ENCODE measurements around the gene RMND5A.

Gene RMND5A

DNA sequence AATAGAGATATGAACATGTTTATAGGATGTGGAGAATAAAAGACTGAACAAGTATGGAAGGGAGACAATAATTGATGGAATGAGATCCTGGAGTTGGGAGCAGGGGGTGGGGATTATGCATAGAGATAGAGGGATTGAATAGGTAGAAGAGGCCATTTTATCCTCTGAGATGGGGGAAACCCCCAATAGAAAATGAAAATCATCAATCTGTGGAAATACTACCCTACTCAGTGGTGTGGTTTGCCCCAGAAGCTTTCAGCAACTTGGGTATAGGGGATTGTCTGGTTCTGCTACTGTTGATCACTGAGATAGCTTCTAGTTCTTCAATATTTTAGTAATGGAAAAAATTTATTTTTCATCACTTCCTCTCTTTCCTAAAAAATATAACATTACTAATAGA is 41.1 kb upstream of the RMND5A start:
- Histone ChIP-seq H2BK5ac (ENCODE audit: low read depth, low read length, poor library complexity) (no peak overlapping the region), H4K8ac (ENCODE audit: low read depth, low read length) (no peak overlapping the region), H3K23ac (ENCODE audit: low read length) (no peak overlapping the region)

GRCh38 chr2:86685351-86685750 is 34.7 kb upstream of the RMND5A start:
- no peak overlapping the region for H3K9ac ChIP-seq (ENCODE audit: low read length)
- no peaks in the 10 kb centered on the region for H3K9me3 ChIP-seq (ENCODE audit: insufficient read depth, low read depth, low read length)
- no peak overlapping the region for H2AFZ ChIP-seq (ENCODE audit: insufficient read depth, low read length, poor library complexity)
- no peak overlapping the region for H4K8ac ChIP-seq (ENCODE audit: low read depth, low read length)
- H4K12ac ChIP-seq (ENCODE audit: low read depth, low read length), result no peak overlapping the region
- H3K79me1 ChIP-seq (ENCODE audit: low read length), result no peaks in the 10 kb centered on the region
- H3K18ac ChIP-seq (ENCODE audit: low read length), result no peak overlapping the region
- H2BK12ac ChIP-seq (ENCODE audit: low read length), result no peak overlapping the region
- H3K4me3 ChIP-seq (ENCODE audit: low read depth, low read length), result no peak overlapping the region
- H3K4me2 ChIP-seq (ENCODE audit: low read length), result no peak overlapping the region
- no peaks in the 10 kb centered on the region for H3K4me1 ChIP-seq (ENCODE audit: control insufficient read depth in 1 of 2, insufficient read depth in 2 of 2, low read length in 2 of 2)
- no peak overlapping the region for H2BK120ac ChIP-seq (ENCODE audit: insufficient read depth, low read length, poor library complexity)
- H4K91ac ChIP-seq (ENCODE audit: low read depth, low read length), result no peak overlapping the region
- H3K36me3 ChIP-seq (ENCODE audit: control insufficient read depth in 1 of 2, insufficient read depth in 2 of 2, low read length in 2 of 2), result no peaks in the 10 kb centered on the region
- no peaks in the 10 kb centered on the region for H3K27me3 ChIP-seq (ENCODE audit: insufficient read depth, low read length)
- no CpG with 5 or more reads among the region's 1 CpG for WGBS (ENCODE audit: extremely low coverage, insufficient coverage, insufficient read length)
- H3K27ac ChIP-seq (ENCODE audit: low read depth, low read length), result no peak overlapping the region
- DNase-seq, result no peak
- no peak overlapping the region for H2AK5ac ChIP-seq (ENCODE audit: low read length)
- no peak overlapping the region for H3K23ac ChIP-seq (ENCODE audit: low read length)
- no peak overlapping the region for H3K4ac ChIP-seq (ENCODE audit: low read depth, low read length)
- no peak overlapping the region for H3K14ac ChIP-seq (ENCODE audit: low read length)
- H2BK5ac ChIP-seq (ENCODE audit: low read depth, low read length, poor library complexity), result no peak overlapping the region
- no peaks in the 10 kb centered on the region for H3K79me2 ChIP-seq (ENCODE audit: control insufficient read depth, insufficient read depth, low read length, poor library complexity)

More for the DNA sequence above, 41.1 kb upstream of the RMND5A start:
- no peaks in the 10 kb centered on the region for H3K9me3 ChIP-seq (ENCODE audit: insufficient read depth, low read depth, low read length)
- no peaks in the 10 kb centered on the region for H3K4me1 ChIP-seq (ENCODE audit: control insufficient read depth in 1 of 2, insufficient read depth in 2 of 2, low read length in 2 of 2)
- no peaks in the 10 kb centered on the region for H3K36me3 ChIP-seq (ENCODE audit: control insufficient read depth in 1 of 2, insufficient read depth in 2 of 2, low read length in 2 of 2)
- no peak overlapping the region for H2AK5ac ChIP-seq (ENCODE audit: low read length)
- H2BK12ac ChIP-seq (ENCODE audit: low read length), result no peak overlapping the region
- no peak overlapping the region for H3K14ac ChIP-seq (ENCODE audit: low read length)
- no peaks in the 10 kb centered on the region for H3K79me1 ChIP-seq (ENCODE audit: low read length)
- H3K9ac ChIP-seq (ENCODE audit: low read length), result no peak overlapping the region
- no peaks in the 10 kb centered on the region for H3K79me2 ChIP-seq (ENCODE audit: control insufficient read depth, insufficient read depth, low read length, poor library complexity)
- no peak overlapping the region for H3K4me3 ChIP-seq (ENCODE audit: low read depth, low read length)
- H2AFZ ChIP-seq (ENCODE audit: insufficient read depth, low read length, poor library complexity), result no peak overlapping the region
- no peak overlapping the region for H3K18ac ChIP-seq (ENCODE audit: low read length)
- no peak overlapping the region for H3K27ac ChIP-seq (ENCODE audit: low read depth, low read length)
- H3K27me3 ChIP-seq (ENCODE audit: insufficient read depth, low read length), result no peaks in the 10 kb centered on the region
- no peak for DNase-seq
- no peak overlapping the region for H3K4ac ChIP-seq (ENCODE audit: low read depth, low read length)
- no peak overlapping the region for H2BK120ac ChIP-seq (ENCODE audit: insufficient read depth, low read length, poor library complexity)
- H4K12ac ChIP-seq (ENCODE audit: low read depth, low read length), result no peak overlapping the region
- no peak overlapping the region for H4K91ac ChIP-seq (ENCODE audit: low read depth, low read length)
- H3K4me2 ChIP-seq (ENCODE audit: low read length), result no peak overlapping the region

DNA sequence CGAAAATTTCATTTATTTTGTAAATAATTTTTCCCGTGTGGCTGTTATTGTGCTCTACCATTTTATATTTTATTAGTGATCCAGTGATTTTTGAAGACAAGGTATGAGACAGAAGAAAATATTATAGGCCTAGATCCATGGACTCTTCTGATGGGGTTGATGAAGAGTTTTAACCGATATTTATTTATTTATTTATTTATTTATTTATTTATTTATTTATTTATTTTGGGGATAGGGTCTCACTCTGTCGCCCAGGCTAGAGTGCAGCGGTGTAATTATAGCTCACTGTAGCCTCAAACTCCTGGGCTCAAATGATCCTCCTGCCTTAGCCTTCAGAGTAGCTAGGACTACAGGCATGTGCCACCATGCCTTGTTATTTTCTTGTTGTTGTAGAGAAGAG is 33.6 kb upstream of the RMND5A start:
- no peak overlapping the region for H2AK5ac ChIP-seq (ENCODE audit: low read length)
- no peak for DNase-seq
- H3K9me3 ChIP-seq (ENCODE audit: insufficient read depth, low read depth, low read length), result no peaks in the 10 kb centered on the region
- no peaks in the 10 kb centered on the region for H3K36me3 ChIP-seq (ENCODE audit: control insufficient read depth in 1 of 2, insufficient read depth in 2 of 2, low read length in 2 of 2)
- H2AFZ ChIP-seq (ENCODE audit: insufficient read depth, low read length, poor library complexity), result no peak overlapping the region
- no peak overlapping the region for H2BK5ac ChIP-seq (ENCODE audit: low read depth, low read length, poor library complexity)
- no peak overlapping the region for H4K91ac ChIP-seq (ENCODE audit: low read depth, low read length)
- WGBS (ENCODE audit: extremely low coverage, insufficient coverage, insufficient read length), result no CpG with 5 or more reads among the region's 5 CpGs
- no peaks in the 10 kb centered on the region for H3K79me2 ChIP-seq (ENCODE audit: control insufficient read depth, insufficient read depth, low read length, poor library complexity)
- H3K27ac ChIP-seq (ENCODE audit: low read depth, low read length), result no peak overlapping the region
- H3K4me3 ChIP-seq (ENCODE audit: low read depth, low read length), result no peak overlapping the region
- H3K23ac ChIP-seq (ENCODE audit: low read length), result no peak overlapping the region
- H3K27me3 ChIP-seq (ENCODE audit: insufficient read depth, low read length), result no peaks in the 10 kb centered on the region
- H3K4ac ChIP-seq (ENCODE audit: low read depth, low read length), result no peak overlapping the region
- no peak overlapping the region for H2BK12ac ChIP-seq (ENCODE audit: low read length)
- no peak overlapping the region for H4K12ac ChIP-seq (ENCODE audit: low read depth, low read length)
- no peak overlapping the region for H4K8ac ChIP-seq (ENCODE audit: low read depth, low read length)
- H3K14ac ChIP-seq (ENCODE audit: low read length), result no peak overlapping the region
- no peaks in the 10 kb centered on the region for H3K4me1 ChIP-seq (ENCODE audit: control insufficient read depth in 1 of 2, insufficient read depth in 2 of 2, low read length in 2 of 2)
- H2BK120ac ChIP-seq (ENCODE audit: insufficient read depth, low read length, poor library complexity), result no peak overlapping the region
- H3K79me1 ChIP-seq (ENCODE audit: low read length), result no peaks in the 10 kb centered on the region
- H3K4me2 ChIP-seq (ENCODE audit: low read length), result no peak overlapping the region
- no peak overlapping the region for H3K18ac ChIP-seq (ENCODE audit: low read length)
- no peak overlapping the region for H3K9ac ChIP-seq (ENCODE audit: low read length)

DNA sequence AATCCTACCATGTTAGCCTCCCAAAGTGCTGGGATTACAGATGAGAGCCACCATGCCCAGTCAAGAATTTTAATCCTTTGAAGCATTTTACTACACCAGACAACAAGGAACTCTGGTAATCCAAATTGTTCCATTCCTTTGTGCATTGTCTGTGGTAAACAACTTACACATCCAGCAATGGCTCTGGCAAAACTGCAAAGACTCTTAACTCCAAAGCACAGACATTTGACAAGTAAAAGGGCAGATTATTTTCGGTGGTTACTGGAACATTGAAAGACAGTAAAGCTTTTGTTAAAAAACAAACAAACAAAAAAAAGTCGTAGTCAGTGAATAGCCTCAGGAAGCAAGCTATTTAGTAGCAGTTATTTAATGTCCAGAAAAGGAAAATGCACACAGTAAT is 33.2 kb upstream of the RMND5A start:
- Histone ChIP-seq H3K36me3 (ENCODE audit: control insufficient read depth in 1 of 2, insufficient read depth in 2 of 2, low read length in 2 of 2) (no peaks in the 10 kb centered on the region), H3K18ac (ENCODE audit: low read length) (no peak overlapping the region), H4K8ac (ENCODE audit: low read depth, low read length) (no peak overlapping the region), H2BK120ac (ENCODE audit: insufficient read depth, low read length, poor library complexity) (no peak overlapping the region), H3K27me3 (ENCODE audit: insufficient read depth, low read length) (no peaks in the 10 kb centered on the region), H3K4me1 (ENCODE audit: control insufficient read depth in 1 of 2, insufficient read depth in 2 of 2, low read length in 2 of 2) (no peaks in the 10 kb centered on the region), H3K4ac (ENCODE audit: low read depth, low read length) (no peak overlapping the region), H4K12ac (ENCODE audit: low read depth, low read length) (no peak overlapping the region), H3K14ac (ENCODE audit: low read length) (no peak overlapping the region), H2AFZ (ENCODE audit: insufficient read depth, low read length, poor library complexity) (no peak overlapping the region), H3K4me3 (ENCODE audit: low read depth, low read length) (no peak overlapping the region), H2BK12ac (ENCODE audit: low read length) (no peak overlapping the region), H3K79me2 (ENCODE audit: control insufficient read depth, insufficient read depth, low read length, poor library complexity) (no peaks in the 10 kb centered on the region), H3K23ac (ENCODE audit: low read length) (no peak overlapping the region), H2AK5ac (ENCODE audit: low read length) (no peak overlapping the region), H3K79me1 (ENCODE audit: low read length) (no peaks in the 10 kb centered on the region), H3K4me2 (ENCODE audit: low read length) (no peak overlapping the region), H4K91ac (ENCODE audit: low read depth, low read length) (no peak overlapping the region), H3K9me3 (ENCODE audit: insufficient read depth, low read depth, low read length) (no peaks in the 10 kb centered on the region), H3K27ac (ENCODE audit: low read depth, low read length) (no peak overlapping the region), H2BK5ac (ENCODE audit: low read depth, low read length, poor library complexity) (no peak overlapping the region), H3K9ac (ENCODE audit: low read length) (no peak overlapping the region)
- DNase-seq, result no peak
- no CpG with 5 or more reads among the region's 2 CpGs for WGBS (ENCODE audit: extremely low coverage, insufficient coverage, insufficient read length)
